Measurements from ENCODE around the gene DTD2.

GRCh38 chr14:31479027-31479426, 21.7 kb upstream of the DTD2 start:
- TF ChIP-seq CTCF (conservative IDR thresholded peaks at IDR 0.05; ENCODE audit: low read depth, low read length), result no peak
- no peak for TF ChIP-seq EZH2 (IDR thresholded peaks at IDR 0.05; ENCODE audit: borderline replicate concordance, low read depth, low read length, poor library complexity, severe bottlenecking)

All from A673 (cell line).